Fibroblast of lung (primary cell): ENCODE results near the gene KCTD8.

Source experiments
- CTCF ChIP-seq, 2 donors: IDR thresholded peaks in 1 of 2; conservative IDR thresholded peaks in 1 of 2; 1 replicate in 1 of 2; 2 replicates in 1 of 2; pipeline ENCODE4 v1.5.1; 2011 to 2012; ENCODE audit warnings: low read length in 2 of 2, control low read depth in 1 of 2, inconsistent platforms in 1 of 2, low read depth in 1 of 2, mild to moderate bottlenecking in 1 of 2
- EZH2 ChIP-seq: IDR thresholded peaks from 2 replicates; pipeline ENCODE4 v1.5.1; 2012; ENCODE audit warnings: low read length, control low read depth, mild to moderate bottlenecking; ENCODE audit errors: missing control alignments

DNA sequence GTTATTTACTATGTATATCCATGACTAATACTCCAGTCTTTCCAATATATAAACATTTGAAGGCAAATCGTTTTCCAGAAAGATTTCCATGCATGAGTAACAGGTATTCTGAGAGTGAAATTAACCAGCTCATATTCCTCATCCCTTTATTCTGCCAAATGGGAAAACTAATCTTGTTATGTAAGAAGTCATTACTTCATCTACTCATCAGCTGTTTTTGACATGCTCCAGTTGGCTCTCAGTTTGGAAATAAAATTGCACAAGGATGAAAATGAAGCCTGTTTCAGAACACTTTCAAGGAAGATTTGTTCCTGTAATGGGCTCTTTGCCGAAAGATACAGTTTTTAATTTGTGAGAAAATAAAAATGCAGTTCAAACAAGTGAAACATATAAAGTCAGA lies 121.9 kb downstream of the KCTD8 start:
- TF ChIP-seq CTCF (conservative IDR thresholded peaks at IDR 0.05 in 1 of 2, IDR thresholded peaks at IDR 0.05 in 1 of 2; ENCODE audit: low read depth in 1 of 2, low read length in 2 of 2) (no peak), EZH2 (no peak)
